Sigmoid colon (tissue), 4 donors: Measurements from ENCODE around the gene NTM.
A peak's percentile ranks its signal among the peaks of the same experiment; 100 is the strongest.

Experiments
- CTCF ChIP-seq, 4 experiments: fragments of 450-650 bp in 3 of 4; fragments of 200-600 bp in 1 of 4; IDR thresholded peaks; one replicate each; pipeline ENCODE4 v1.5.1; 2016 to 2019; ENCODE audit warnings: antibody characterized with exemption in 4 of 4, mild to moderate bottlenecking in 3 of 4, moderate library complexity in 2 of 4
- EP300 ChIP-seq, 4 donors: sonication (generic); formaldehyde crosslinking; IDR thresholded peaks; one replicate each; pipeline ENCODE4 v1.6.1; 2017; ENCODE audit warnings: antibody characterized with exemption in 4 of 4
- POLR2AphosphoS5 ChIP-seq, 4 donors: sonication (generic); formaldehyde crosslinking; IDR thresholded peaks; one replicate each; pipeline ENCODE4 v1.6.1; 2017; ENCODE audit warnings: antibody characterized with exemption in 4 of 4

GRCh38 chr11:132028380-132029240 is 658.2 kb downstream of the NTM start:
- TF ChIP-seq EP300 (IDR thresholded peaks at IDR 0.05) (no peak), CTCF (IDR thresholded peaks at IDR 0.05) (peak in 3 of 4 experiments; percentile 42 to 62 (median 59)), POLR2AphosphoS5 (IDR thresholded peaks at IDR 0.05) (no peak)
